Neuronal stem cell (in vitro differentiated cells): ENCODE measurements around the gene TTC28.

Experiments used
- DNase-seq: peaks from one replicate; pipeline ENCODE4 v3.0.0-alpha.2; 2013; ENCODE audit warnings: low spot score
- H2AFZ ChIP-seq: one replicate; pipeline ENCODE4 v1.6.1; 2013; ENCODE audit warnings: mild to moderate bottlenecking, low read length, inconsistent platforms
- H2AK5ac ChIP-seq: 2 replicates; pipeline ENCODE4 v1.6.1; 2013; ENCODE audit warnings: low read depth, mild to moderate bottlenecking, inconsistent platforms, low read length, moderate library complexity, mixed read lengths
- H2BK120ac ChIP-seq: 2 replicates; pipeline ENCODE4 v1.6.1; 2013; ENCODE audit warnings: low read depth, mild to moderate bottlenecking, inconsistent platforms, low read length, moderate library complexity, mixed read lengths
- H2BK12ac ChIP-seq: one replicate; pipeline ENCODE4 v1.6.1; 2013; ENCODE audit warnings: low read length, inconsistent platforms
- H2BK15ac ChIP-seq: 2 replicates; pipeline ENCODE4 v1.6.1; 2013; ENCODE audit warnings: mild to moderate bottlenecking, low read length, inconsistent platforms, mixed read lengths
- H2BK5ac ChIP-seq: one replicate; pipeline ENCODE4 v1.6.1; 2013; ENCODE audit warnings: inconsistent platforms, mild to moderate bottlenecking, low read length, moderate library complexity
- H3K14ac ChIP-seq: one replicate; pipeline ENCODE4 v1.6.1; 2013; ENCODE audit warnings: low read length, inconsistent platforms
- H3K18ac ChIP-seq: 2 replicates; pipeline ENCODE4 v1.6.1; 2013; ENCODE audit warnings: low read length, inconsistent platforms
- H3K23ac ChIP-seq: 2 replicates; pipeline ENCODE4 v1.6.1; 2013; ENCODE audit warnings: low read depth, mild to moderate bottlenecking, mixed read lengths, low read length, inconsistent platforms; ENCODE audit not compliant: poor library complexity
- H3K27ac ChIP-seq: replicated peaks from 3 replicates; pipeline ENCODE4 v1.5.1; 2013; ENCODE audit warnings: low read length, inconsistent platforms
- H3K27me3 ChIP-seq, 3 experiments: 2 replicates each; pipeline ENCODE4 v1.6.1; 2013; ENCODE audit warnings: low read length in 3 of 3, mild to moderate bottlenecking in 2 of 3, inconsistent platforms in 1 of 3, low read depth in 1 of 3, mixed read lengths in 1 of 3, moderate library complexity in 1 of 3; ENCODE audit not compliant: control insufficient read depth in 3 of 3, insufficient read depth in 3 of 3
- H3K36me3 ChIP-seq, 2 donors: replicated peaks in 1 of 2; 2 replicates each; pipeline ENCODE4 v1.6.1; 2013; ENCODE audit warnings: low read length in 2 of 2; ENCODE audit not compliant: control insufficient read depth in 2 of 2, insufficient read depth in 2 of 2
- H3K4ac ChIP-seq: 2 replicates; pipeline ENCODE4 v1.6.1; 2013; ENCODE audit warnings: inconsistent platforms, mild to moderate bottlenecking, low read length, moderate library complexity
- H3K4me1 ChIP-seq, 2 donors: 1 replicate in 1 of 2; 2 replicates in 1 of 2; pipeline ENCODE4 v1.6.1; 2013; ENCODE audit warnings: low read length in 2 of 2, low read depth in 1 of 2; ENCODE audit not compliant: control insufficient read depth in 2 of 2, insufficient read depth in 1 of 2
- H3K4me2 ChIP-seq: one replicate; pipeline ENCODE4 v1.6.1; 2013; ENCODE audit warnings: mild to moderate bottlenecking, low read length, inconsistent platforms; ENCODE audit not compliant: insufficient read depth, poor library complexity, severe bottlenecking
- H3K4me3 ChIP-seq, 2 donors: 2 replicates each; pipeline ENCODE4 v1.5.1; 2013; ENCODE audit warnings: low read length in 2 of 2, mild to moderate bottlenecking in 2 of 2, inconsistent platforms in 1 of 2, moderate library complexity in 1 of 2
- H3K79me1 ChIP-seq: one replicate; pipeline ENCODE4 v1.6.1; 2013; ENCODE audit warnings: low read depth, mild to moderate bottlenecking, inconsistent platforms, low read length, moderate library complexity
- H3K9ac ChIP-seq: one replicate; pipeline ENCODE4 v1.6.1; 2013; ENCODE audit warnings: mild to moderate bottlenecking, low read depth, low read length, inconsistent platforms; ENCODE audit not compliant: poor library complexity
- H3K9me3 ChIP-seq, 2 donors: replicated peaks in 1 of 2; 2 replicates each; pipeline versions ENCODE3 to v1.6.1; 2013; ENCODE audit warnings: low read length in 2 of 2, mild to moderate bottlenecking in 2 of 2, inconsistent platforms in 1 of 2, low read depth in 1 of 2, mixed read lengths in 1 of 2, moderate library complexity in 1 of 2; ENCODE audit not compliant: control insufficient read depth in 2 of 2, insufficient read depth in 1 of 2
- H4K8ac ChIP-seq: one replicate; pipeline ENCODE4 v1.6.1; 2013; ENCODE audit warnings: low read depth, mild to moderate bottlenecking, inconsistent platforms, low read length, moderate library complexity
- H4K91ac ChIP-seq: one replicate; pipeline ENCODE4 v1.6.1; 2013; ENCODE audit warnings: low read length, low read depth, mild to moderate bottlenecking, inconsistent platforms; ENCODE audit not compliant: poor library complexity
- WGBS, 2 donors: extraction: QIAGEN DNeasy Blood & Tissue Kit; methylation state at CpG; one replicate each; pipeline ENCODE4 v1.1.7; 2013; ENCODE audit warnings: missing lambda C conversion rate in 2 of 2, mixed read lengths in 1 of 2; ENCODE audit not compliant: insufficient read length in 2 of 2, insufficient replicate concordance in 1 of 2; ENCODE audit errors: extremely low coverage in 2 of 2; 5-methylcytosine and 5-hydroxymethylcytosine counted together

TTC28 gene

GRCh38 chr22:28000361-28000760 is 679.3 kb downstream of the TTC28 start:
- Histone ChIP-seq H4K91ac (no peak overlapping the region), H2AK5ac (no peak overlapping the region), H2BK5ac (peak overlapping the region; percentile 55), H3K9me3 (no peaks in the 10 kb centered on the region), H2AFZ (no peak overlapping the region), H3K36me3 (peaks cover 19 to 85% of the 10 kb centered on the region in 2 donors), H3K14ac (no peak overlapping the region), H2BK12ac (no peak overlapping the region), H3K27ac (no peak overlapping the region), H4K8ac (no peak overlapping the region), H3K4me2 (no peak overlapping the region), H3K4ac (no peak overlapping the region), H3K9ac (no peak overlapping the region), H3K23ac (no peak overlapping the region), H3K4me3 (peak overlapping the region in 1 of 2 donors; percentile 4), H3K79me1 (peaks cover 3% of the 10 kb centered on the region), H3K27me3 (no peaks in the 10 kb centered on the region), H3K4me1 (no peaks in the 10 kb centered on the region), H2BK15ac (no peak overlapping the region), H2BK120ac (no peak overlapping the region), H3K18ac (no peak overlapping the region)
- WGBS, 2 donors = no CpG with 5 or more reads among the region's 9 CpGs
- no peak for DNase-seq

GRCh38 chr22:27999876-28000275 is 679.8 kb downstream of the TTC28 start:
- H3K9ac ChIP-seq = no peak overlapping the region
- no peak overlapping the region for H3K14ac ChIP-seq
- no peak overlapping the region for H2AK5ac ChIP-seq
- no peak overlapping the region for H3K23ac ChIP-seq
- H4K8ac ChIP-seq = no peak overlapping the region
- no peak overlapping the region for H2AFZ ChIP-seq
- H4K91ac ChIP-seq = no peak overlapping the region
- H2BK5ac ChIP-seq = no peak overlapping the region
- DNase-seq = no peak
- H3K27ac ChIP-seq = no peak overlapping the region
- no peak overlapping the region for H3K4ac ChIP-seq
- H3K79me1 ChIP-seq = no peaks in the 10 kb centered on the region
- peaks cover 24 to 85% of the 10 kb centered on the region in 2 donors for H3K36me3 ChIP-seq
- H2BK12ac ChIP-seq = no peak overlapping the region
- H2BK15ac ChIP-seq = no peak overlapping the region
- no peaks in the 10 kb centered on the region for H3K4me1 ChIP-seq
- no peak overlapping the region for H3K4me3 ChIP-seq
- WGBS, 2 donors = no CpG with 5 or more reads among the region's 6 CpGs
- no peaks in the 10 kb centered on the region for H3K27me3 ChIP-seq
- H2BK120ac ChIP-seq = no peak overlapping the region
- no peak overlapping the region for H3K4me2 ChIP-seq
- H3K18ac ChIP-seq = no peak overlapping the region
- H3K9me3 ChIP-seq = no peaks in the 10 kb centered on the region

- Histone ChIP-seq H3K14ac (peak overlapping the region; percentile 26), H3K4me2 (no peak overlapping the region), H2AFZ (no peak overlapping the region), H3K23ac (peak overlapping the region; percentile 19), H4K91ac (peak overlapping the region; percentile 24), H3K27ac (no peak overlapping the region), H2BK120ac (no peak overlapping the region), H2BK15ac (no peak overlapping the region), H3K4me3 (peak overlapping the region in 1 of 2 donors; percentile 18), H3K79me1 (no peaks in the 10 kb centered on the region), H3K9me3 (no peaks in the 10 kb centered on the region), H2AK5ac (no peak overlapping the region), H4K8ac (no peak overlapping the region), H3K9ac (no peak overlapping the region), H3K27me3 (no peaks in the 10 kb centered on the region), H3K18ac (peak overlapping the region; percentile 27), H3K36me3 (peaks cover 24 to 84% of the 10 kb centered on the region in 2 donors), H2BK12ac (no peak overlapping the region), H3K4me1 (no peaks in the 10 kb centered on the region), H2BK5ac (peak overlapping the region; percentile 27), H3K4ac (no peak overlapping the region)
- no CpG with 5 or more reads among the region's 40 CpGs for WGBS, 2 donors
- no peak for DNase-seq
Measured at GRCh38 chr22:27998511-27999410, 680.9 kb downstream of the TTC28 start.

- no peak overlapping the region for H3K14ac ChIP-seq
- no peak overlapping the region for H3K9ac ChIP-seq
- no CpG with 5 or more reads among the region's 4 CpGs for WGBS, 2 donors
- no peak overlapping the region for H3K4me3 ChIP-seq
- no peak overlapping the region for H3K18ac ChIP-seq
- no peak overlapping the region for H2BK5ac ChIP-seq
- H2BK15ac ChIP-seq = no peak overlapping the region
- no peak overlapping the region for H2AK5ac ChIP-seq
- H3K4me1 ChIP-seq = no peaks in the 10 kb centered on the region
- H2BK120ac ChIP-seq = no peak overlapping the region
- no peak overlapping the region for H4K91ac ChIP-seq
- H2BK12ac ChIP-seq = no peak overlapping the region
- H3K79me1 ChIP-seq = no peaks in the 10 kb centered on the region
- no peak overlapping the region for H3K27ac ChIP-seq
- H3K23ac ChIP-seq = no peak overlapping the region
- no peak overlapping the region for H2AFZ ChIP-seq
- H4K8ac ChIP-seq = no peak overlapping the region
- no peak for DNase-seq
- no peak overlapping the region for H3K4ac ChIP-seq
- no peaks in the 10 kb centered on the region for H3K9me3 ChIP-seq
- H3K36me3 ChIP-seq = peaks cover 24 to 89% of the 10 kb centered on the region in 2 donors
- H3K4me2 ChIP-seq = no peak overlapping the region
- no peaks in the 10 kb centered on the region for H3K27me3 ChIP-seq
Measured at GRCh38 chr22:27997538-27997937, 682.1 kb downstream of the TTC28 start.
